Muscle of leg (tissue), 11 donors: ENCODE results near the gene FSTL4. TPM values are rescaled to one million over a fixed set of nuclear protein-coding genes. Genes with fewer than 3 reads are reported as not detected.

Experiments used
- DNase-seq: peaks from one replicate; pipeline ENCODE4 v3.0.0; 2013
- H3K27ac ChIP-seq: one replicate; pipeline ENCODE4 v1.5.1; 2013; ENCODE audit warnings: mild to moderate bottlenecking, low read length, control low read depth
- H3K27me3 ChIP-seq: one replicate; pipeline ENCODE4 v1.6.1; 2013; ENCODE audit warnings: low read length; ENCODE audit not compliant: control insufficient read depth, insufficient read depth
- H3K36me3 ChIP-seq: one replicate; pipeline ENCODE4 v1.6.1; 2013; ENCODE audit warnings: low read length; ENCODE audit not compliant: control insufficient read depth, insufficient read depth
- H3K4me1 ChIP-seq: one replicate; pipeline ENCODE4 v1.6.1; 2013; ENCODE audit warnings: low read length; ENCODE audit not compliant: control insufficient read depth, insufficient read depth
- H3K4me3 ChIP-seq: one replicate; pipeline ENCODE4 v1.5.1; 2013; ENCODE audit warnings: low read length, control low read depth
- H3K9me3 ChIP-seq: replicated peaks from 2 replicates; pipeline ENCODE4 v1.6.1; 2013; ENCODE audit warnings: low read depth, low read length; ENCODE audit not compliant: control insufficient read depth
- WGBS: methylation state at CpG from one replicate; pipeline ENCODE4 v1.1.5; 2013; ENCODE audit warnings: missing lambda C conversion rate; ENCODE audit not compliant: insufficient coverage; 5-methylcytosine and 5-hydroxymethylcytosine counted together
- polyA plus RNA-seq, 8 donors: library from polyadenylated mRNA; unstranded; fragments of 120-200 nt; gene quantifications; one replicate each; pipeline versions ENCODE4 v1.2.1 to v1.2.3, GENCODE V29; 2013; ENCODE audit warnings: inconsistent platforms in 1 of 8, low replicate concordance in 1 of 8; ENCODE audit not compliant: insufficient read length in 8 of 8, insufficient read depth in 1 of 8
- total RNA-seq: library from RNA; stranded (reverse); fragments of 120-200 nt; gene quantifications from one replicate; pipeline ENCODE4 v1.2.4, GENCODE V29; 2013

Gene FSTL4
- total and polyA plus RNA-seq, 9 donors = 0.68 to 1.8 (median 1.3) TPM

- Histone ChIP-seq H3K27me3 (peaks cover 4% of the 10 kb centered on the region), H3K36me3 (no peaks in the 10 kb centered on the region), H3K9me3 (no peaks in the 10 kb centered on the region), H3K4me1 (peaks cover 3% of the 10 kb centered on the region), H3K27ac (no peak overlapping the region), H3K4me3 (no peak overlapping the region)
- no peak for DNase-seq
- no CpG with 5 or more reads among the region's 2 CpGs for WGBS
These were observed 199.7 kb downstream of the FSTL4 start for GRCh38 chr5:133412661-133413060.

- Histone ChIP-seq H3K36me3 (no peaks in the 10 kb centered on the region), H3K27me3 (peaks cover 4% of the 10 kb centered on the region), H3K27ac (no peak overlapping the region), H3K9me3 (no peaks in the 10 kb centered on the region), H3K4me1 (peaks cover 3% of the 10 kb centered on the region), H3K4me3 (no peak overlapping the region)
- 52% methylated on average over 9 of the region's 12 CpGs for WGBS
- DNase-seq = no peak
These were observed 202.0 kb downstream of the FSTL4 start for GRCh38 chr5:133410335-133410828.

- WGBS = 86% methylated on average over 6 of the region's 6 CpGs
- Histone ChIP-seq H3K27me3 (peaks cover 4% of the 10 kb centered on the region), H3K9me3 (no peaks in the 10 kb centered on the region), H3K4me1 (peaks cover 3% of the 10 kb centered on the region), H3K27ac (no peak overlapping the region), H3K4me3 (no peak overlapping the region), H3K36me3 (no peaks in the 10 kb centered on the region)
- DNase-seq = no peak
These were observed 203.1 kb downstream of the FSTL4 start for GRCh38 chr5:133409210-133409674.

GRCh38 chr5:133408322-133408721 is 204.0 kb downstream of the FSTL4 start:
- H3K9me3 ChIP-seq = no peaks in the 10 kb centered on the region
- peaks cover 4% of the 10 kb centered on the region for H3K27me3 ChIP-seq
- DNase-seq = peak; percentile 11
- no peak overlapping the region for H3K4me3 ChIP-seq
- H3K36me3 ChIP-seq = no peaks in the 10 kb centered on the region
- H3K27ac ChIP-seq = no peak overlapping the region
- WGBS = 17% methylated on average over 2 of the region's 8 CpGs
- peaks cover 3% of the 10 kb centered on the region for H3K4me1 ChIP-seq

GRCh38 chr5:133406977-133407632 is 205.2 kb downstream of the FSTL4 start:
- H3K27ac ChIP-seq = no peak overlapping the region
- WGBS = no CpG with 5 or more reads among the region's 1 CpG
- H3K36me3 ChIP-seq = no peaks in the 10 kb centered on the region
- H3K4me3 ChIP-seq = no peak overlapping the region
- DNase-seq = no peak
- peaks cover 3% of the 10 kb centered on the region for H3K4me1 ChIP-seq
- peaks cover 4% of the 10 kb centered on the region for H3K27me3 ChIP-seq
- no peaks in the 10 kb centered on the region for H3K9me3 ChIP-seq

- Histone ChIP-seq H3K4me3 (no peak overlapping the region), H3K27ac (no peak overlapping the region), H3K36me3 (no peaks in the 10 kb centered on the region), H3K4me1 (peaks cover 3% of the 10 kb centered on the region), H3K27me3 (peaks cover 4% of the 10 kb centered on the region), H3K9me3 (no peaks in the 10 kb centered on the region)
- 88% methylated on average over 1 of the region's 4 CpGs for WGBS
- DNase-seq = no peak
These were observed 205.9 kb downstream of the FSTL4 start for GRCh38 chr5:133406208-133406976.

GRCh38 chr5:133405275-133406034 is 206.9 kb downstream of the FSTL4 start:
- no peak for DNase-seq
- H3K9me3 ChIP-seq = no peaks in the 10 kb centered on the region
- no peaks in the 10 kb centered on the region for H3K36me3 ChIP-seq
- H3K27me3 ChIP-seq = peaks cover 2% of the 10 kb centered on the region
- WGBS = 91% methylated on average over 5 of the region's 17 CpGs
- H3K27ac ChIP-seq = no peak overlapping the region
- peaks cover 3% of the 10 kb centered on the region for H3K4me1 ChIP-seq
- no peak overlapping the region for H3K4me3 ChIP-seq

- H3K27ac ChIP-seq = no peak overlapping the region
- H3K36me3 ChIP-seq = no peaks in the 10 kb centered on the region
- H3K27me3 ChIP-seq = peaks cover 2% of the 10 kb centered on the region
- no peak for DNase-seq
- no peak overlapping the region for H3K4me3 ChIP-seq
- no peaks in the 10 kb centered on the region for H3K9me3 ChIP-seq
- WGBS = 79% methylated on average over 6 of the region's 7 CpGs
- H3K4me1 ChIP-seq = peaks cover 3% of the 10 kb centered on the region
These were observed 207.6 kb downstream of the FSTL4 start for GRCh38 chr5:133404724-133405123.

GRCh38 chr5:133403741-133404364 is 208.5 kb downstream of the FSTL4 start:
- no peaks in the 10 kb centered on the region for H3K27me3 ChIP-seq
- WGBS = 98% methylated on average over 5 of the region's 5 CpGs
- DNase-seq = no peak
- H3K9me3 ChIP-seq = no peaks in the 10 kb centered on the region
- H3K27ac ChIP-seq = no peak overlapping the region
- H3K4me3 ChIP-seq = no peak overlapping the region
- no peaks in the 10 kb centered on the region for H3K36me3 ChIP-seq
- H3K4me1 ChIP-seq = peaks cover 3% of the 10 kb centered on the region
